Loucy (cell line): ENCODE data around the gene MCC.

Experiments used
- H2AFZ ChIP-seq: fragments of 200-600 bp; sonication (generic); 2 replicates; pipeline ENCODE4 v1.6.0; 2016; ENCODE audit warnings: antibody characterized with exemption, mild to moderate bottlenecking, low read length, moderate library complexity
- H3F3A ChIP-seq: fragments of 200-600 bp; 2 replicates; pipeline ENCODE4 v1.6.0; 2016; ENCODE audit warnings: antibody characterized with exemption, low read depth, mild to moderate bottlenecking
- H3K27me3 ChIP-seq: fragments of 200-600 bp; sonication (generic); 2 replicates; pipeline ENCODE4 v1.6.1; 2014; ENCODE audit warnings: low read length, mild to moderate bottlenecking; ENCODE audit not compliant: insufficient read depth, poor library complexity, severe bottlenecking
- H3K36me3 ChIP-seq: fragments of 200-600 bp; sonication (generic); 2 replicates; pipeline ENCODE4 v1.6.1; 2016; ENCODE audit warnings: low read length; ENCODE audit not compliant: insufficient read depth
- H3K4me1 ChIP-seq: fragments of 200-600 bp; sonication (generic); 2 replicates; pipeline ENCODE4 v1.5.1; 2014; ENCODE audit warnings: low read length, mild to moderate bottlenecking; ENCODE audit not compliant: insufficient read depth, poor library complexity, severe bottlenecking
- H3K4me2 ChIP-seq: fragments of 200-600 bp; sonication (generic); 2 replicates; pipeline ENCODE4 v1.6.0; 2014; ENCODE audit warnings: antibody characterized with exemption, low read length, low read depth, mild to moderate bottlenecking; ENCODE audit not compliant: poor library complexity, severe bottlenecking
- H3K4me3 ChIP-seq: fragments of 200-600 bp; sonication (generic); 2 replicates; pipeline ENCODE4 v1.5.1; 2014; ENCODE audit warnings: low read length, mild to moderate bottlenecking, mixed read lengths; ENCODE audit not compliant: poor library complexity, severe bottlenecking
- H3K79me2 ChIP-seq: fragments of 200-600 bp; sonication (generic); 2 replicates; pipeline ENCODE4 v1.6.1; 2014; ENCODE audit warnings: low read length; ENCODE audit not compliant: insufficient read depth
- H3K9ac ChIP-seq: fragments of 200-600 bp; sonication (generic); 2 replicates; pipeline ENCODE4 v1.6.0; 2014; ENCODE audit warnings: mild to moderate bottlenecking, low read depth, low read length, moderate library complexity; ENCODE audit not compliant: poor library complexity, severe bottlenecking
- H3K9me2 ChIP-seq: fragments of 200-600 bp; sonication (generic); replicated peaks from 2 replicates; pipeline ENCODE4 v1.6.1; 2016; ENCODE audit warnings: low read depth, low read length, mixed read lengths
- H3K9me3 ChIP-seq: fragments of 200-600 bp; sonication (generic); 2 replicates; pipeline ENCODE4 v1.6.1; 2014; ENCODE audit warnings: mild to moderate bottlenecking, antibody characterized with exemption, low read length, low read depth; ENCODE audit not compliant: insufficient read depth
- H4K20me1 ChIP-seq: fragments of 200-600 bp; sonication (generic); 2 replicates; pipeline ENCODE4 v1.6.0; 2014; ENCODE audit warnings: antibody characterized with exemption, low read length, mild to moderate bottlenecking; ENCODE audit not compliant: insufficient read depth, poor library complexity, severe bottlenecking
- EZH2phosphoT487 ChIP-seq: fragments of 200-600 bp; IDR thresholded peaks from 2 replicates; pipeline ENCODE4 v1.6.1; 2018; ENCODE audit warnings: antibody characterized with exemption, mild to moderate bottlenecking, moderate library complexity, borderline replicate concordance
- TF ChIP-seq, protein P1 (sequence below): fragments of 200-600 bp; sonication (generic); conservative IDR thresholded peaks from 2 replicates; pipeline ENCODE4 v1.5.1; 2014; ENCODE audit warnings: mild to moderate bottlenecking, antibody characterized with exemption, low read length

Gene MCC

DNA sequence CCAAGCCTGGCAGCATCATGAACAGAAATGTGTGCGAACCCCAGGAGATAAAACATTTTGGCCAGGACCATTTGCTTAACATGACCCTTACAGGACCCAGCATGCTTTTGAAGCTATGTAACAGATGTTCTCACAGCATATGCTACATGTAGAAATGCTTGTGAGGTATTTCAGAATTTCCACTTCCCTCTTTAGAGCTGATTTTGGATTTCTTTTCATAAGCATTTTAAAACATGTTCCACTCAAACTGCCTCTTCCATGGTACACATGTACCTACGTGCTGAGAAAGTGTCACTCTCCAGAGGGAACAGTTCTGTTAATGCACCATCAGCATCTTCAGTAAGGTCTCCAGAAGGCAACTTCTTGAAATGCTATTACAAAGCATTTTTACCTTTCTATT lies 37.8 kb downstream of the MCC start:
- no peak overlapping the region for H2AFZ ChIP-seq

DNA sequence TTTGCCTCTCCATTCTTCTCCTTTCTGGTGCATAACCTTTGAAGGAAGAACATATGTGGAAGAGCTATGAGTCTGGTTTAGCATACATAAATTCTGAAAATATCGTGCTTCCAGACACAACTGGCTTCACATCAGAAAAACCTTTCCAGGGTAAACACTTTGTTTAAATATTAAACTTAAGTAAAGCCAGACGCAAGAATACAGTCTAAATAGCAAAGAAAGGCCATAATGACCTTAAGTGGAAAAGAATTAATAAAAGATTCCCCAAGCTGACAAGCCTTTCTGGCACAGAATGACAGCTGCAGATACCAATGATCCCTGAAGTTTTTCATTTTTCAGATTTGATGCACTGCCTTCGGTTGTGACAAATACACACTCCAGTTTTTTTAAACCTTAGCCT lies 40.0 kb downstream of the MCC start:
- Histone ChIP-seq H3K36me3 (no peaks in the 10 kb centered on the region), H3K27me3 (no peaks in the 10 kb centered on the region), H3K9me2 (no peaks in the 10 kb centered on the region), H3F3A (no peaks in the 10 kb centered on the region), H2AFZ (no peak overlapping the region), H3K4me1 (no peaks in the 10 kb centered on the region), H3K4me3 (no peak overlapping the region), H4K20me1 (no peaks in the 10 kb centered on the region), H3K9me3 (no peaks in the 10 kb centered on the region), H3K4me2 (no peak overlapping the region), H3K9ac (no peak overlapping the region), H3K79me2 (no peaks in the 10 kb centered on the region)
- TF ChIP-seq, protein P1, sequence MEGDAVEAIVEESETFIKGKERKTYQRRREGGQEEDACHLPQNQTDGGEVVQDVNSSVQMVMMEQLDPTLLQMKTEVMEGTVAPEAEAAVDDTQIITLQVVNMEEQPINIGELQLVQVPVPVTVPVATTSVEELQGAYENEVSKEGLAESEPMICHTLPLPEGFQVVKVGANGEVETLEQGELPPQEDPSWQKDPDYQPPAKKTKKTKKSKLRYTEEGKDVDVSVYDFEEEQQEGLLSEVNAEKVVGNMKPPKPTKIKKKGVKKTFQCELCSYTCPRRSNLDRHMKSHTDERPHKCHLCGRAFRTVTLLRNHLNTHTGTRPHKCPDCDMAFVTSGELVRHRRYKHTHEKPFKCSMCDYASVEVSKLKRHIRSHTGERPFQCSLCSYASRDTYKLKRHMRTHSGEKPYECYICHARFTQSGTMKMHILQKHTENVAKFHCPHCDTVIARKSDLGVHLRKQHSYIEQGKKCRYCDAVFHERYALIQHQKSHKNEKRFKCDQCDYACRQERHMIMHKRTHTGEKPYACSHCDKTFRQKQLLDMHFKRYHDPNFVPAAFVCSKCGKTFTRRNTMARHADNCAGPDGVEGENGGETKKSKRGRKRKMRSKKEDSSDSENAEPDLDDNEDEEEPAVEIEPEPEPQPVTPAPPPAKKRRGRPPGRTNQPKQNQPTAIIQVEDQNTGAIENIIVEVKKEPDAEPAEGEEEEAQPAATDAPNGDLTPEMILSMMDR, result no peak
- TF ChIP-seq EZH2phosphoT487, result no peak

More for the DNA sequence above, 37.8 kb downstream of the MCC start:
- TF ChIP-seq EZH2phosphoT487, result no peak
- TF ChIP-seq, protein P1, result no peak
- Histone ChIP-seq H3K4me3 (no peak overlapping the region), H4K20me1 (no peaks in the 10 kb centered on the region), H3K36me3 (no peaks in the 10 kb centered on the region), H3K9me2 (no peaks in the 10 kb centered on the region), H3K9ac (no peak overlapping the region), H3K27me3 (no peaks in the 10 kb centered on the region), H3K4me1 (no peaks in the 10 kb centered on the region), H3K4me2 (no peak overlapping the region), H3K79me2 (no peaks in the 10 kb centered on the region), H3K9me3 (no peaks in the 10 kb centered on the region), H3F3A (no peaks in the 10 kb centered on the region)

DNA sequence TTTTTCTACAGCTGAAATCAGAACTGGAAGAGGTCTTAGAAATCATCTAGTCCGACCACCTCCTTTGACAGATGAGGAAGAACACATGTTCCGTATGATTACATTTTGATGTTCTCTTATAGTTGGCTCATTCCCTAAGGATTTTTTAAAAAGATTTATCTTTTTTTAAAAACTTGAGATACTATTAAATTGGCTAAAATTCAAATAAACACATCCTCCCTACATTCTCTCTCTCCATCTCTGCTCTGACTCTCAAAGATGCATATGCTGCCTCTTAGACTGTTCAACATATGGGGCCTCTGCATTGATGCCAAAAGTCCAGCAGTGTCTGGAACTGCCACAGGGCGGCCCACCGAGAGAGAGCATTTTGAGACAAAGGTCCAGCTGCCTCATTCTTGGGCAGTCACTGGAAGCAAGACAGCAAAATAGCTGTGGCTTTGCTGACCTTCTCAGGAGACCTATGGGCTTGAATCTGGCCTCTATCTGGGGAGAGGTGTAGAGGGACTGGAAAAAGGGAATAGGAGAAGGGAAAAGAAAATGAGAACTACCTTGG lies 40.7 kb downstream of the MCC start:
- no peak overlapping the region for H3K9ac ChIP-seq
- no peaks in the 10 kb centered on the region for H3K36me3 ChIP-seq
- H4K20me1 ChIP-seq, result no peaks in the 10 kb centered on the region
- H3K79me2 ChIP-seq, result no peaks in the 10 kb centered on the region
- no peaks in the 10 kb centered on the region for H3K9me3 ChIP-seq
- H3K4me1 ChIP-seq, result no peaks in the 10 kb centered on the region
- H3F3A ChIP-seq, result no peaks in the 10 kb centered on the region
- H3K9me2 ChIP-seq, result no peaks in the 10 kb centered on the region
- H3K4me3 ChIP-seq, result no peak overlapping the region
- TF ChIP-seq EZH2phosphoT487, result no peak
- TF ChIP-seq, protein P1, result peak; percentile 35; the same call in 1 of the 2 replicates
- H2AFZ ChIP-seq, result no peak overlapping the region
- H3K27me3 ChIP-seq, result no peaks in the 10 kb centered on the region
- no peak overlapping the region for H3K4me2 ChIP-seq
